ENCODE data around the gene ZNF419. TPM values are rescaled to one million over a fixed set of nuclear protein-coding genes. Genes with fewer than 3 reads are reported as not detected.

Gene ZNF419
- total RNA-seq, 1 donor from 2014 or later = 14.1 TPM

DNA sequence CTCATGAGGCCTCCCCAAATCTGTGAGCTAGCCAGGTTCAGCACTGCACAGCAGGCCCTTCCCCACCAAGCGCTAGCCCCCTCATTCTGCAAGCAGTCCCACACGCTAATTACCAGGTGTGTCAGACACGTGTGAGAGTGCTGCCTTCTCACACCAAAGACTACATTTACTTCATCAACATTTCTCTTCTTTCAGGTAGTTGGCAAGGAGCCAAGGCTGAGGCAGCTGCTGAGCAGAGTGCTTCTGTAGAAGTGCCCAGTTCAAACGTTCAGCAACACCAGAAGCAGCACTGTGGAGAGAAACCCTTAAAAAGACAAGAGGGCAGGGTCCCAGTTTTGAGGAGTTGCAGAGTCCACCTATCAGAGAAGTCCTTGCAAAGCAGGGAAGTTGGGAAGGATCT is 18.6 kb downstream of the ZNF419 start:
- no peak overlapping the region for H2AFZ ChIP-seq (ENCODE audit: low read depth, low read length)
- peaks cover 4% of the 10 kb centered on the region for H4K20me1 ChIP-seq (ENCODE audit: insufficient read depth, low read length)
- Mint-ChIP-seq H3K27ac (ENCODE audit: unreplicated experiment) (no peak overlapping the region), H3K9me3 (ENCODE audit: unreplicated experiment) (peaks cover 24% of the 10 kb centered on the region), H3K4me1 (ENCODE audit: low read depth, unreplicated experiment) (peaks cover 2% of the 10 kb centered on the region), H3K36me3 (ENCODE audit: low read depth, unreplicated experiment) (peaks cover 72% of the 10 kb centered on the region), H3K27me3 (ENCODE audit: low read depth, unreplicated experiment) (no peaks in the 10 kb centered on the region), H3K4me3 (ENCODE audit: unreplicated experiment) (no peak overlapping the region)
- H3K9ac ChIP-seq (ENCODE audit: low read length) = no peak overlapping the region
- H3K4me2 ChIP-seq (ENCODE audit: low read length) = no peak overlapping the region
- no peak for FAIRE-seq
- H3K4me3 ChIP-seq (ENCODE audit: insufficient read depth, low read depth, low read length) = no peak overlapping the region
- peaks cover 29% of the 10 kb centered on the region for H3K79me2 ChIP-seq (ENCODE audit: insufficient read depth, low read length)
- no peak for TF ChIP-seq EZH2 (IDR thresholded peaks at IDR 0.05; ENCODE audit: insufficient read depth, low read length)
- TF ChIP-seq, protein P1, sequence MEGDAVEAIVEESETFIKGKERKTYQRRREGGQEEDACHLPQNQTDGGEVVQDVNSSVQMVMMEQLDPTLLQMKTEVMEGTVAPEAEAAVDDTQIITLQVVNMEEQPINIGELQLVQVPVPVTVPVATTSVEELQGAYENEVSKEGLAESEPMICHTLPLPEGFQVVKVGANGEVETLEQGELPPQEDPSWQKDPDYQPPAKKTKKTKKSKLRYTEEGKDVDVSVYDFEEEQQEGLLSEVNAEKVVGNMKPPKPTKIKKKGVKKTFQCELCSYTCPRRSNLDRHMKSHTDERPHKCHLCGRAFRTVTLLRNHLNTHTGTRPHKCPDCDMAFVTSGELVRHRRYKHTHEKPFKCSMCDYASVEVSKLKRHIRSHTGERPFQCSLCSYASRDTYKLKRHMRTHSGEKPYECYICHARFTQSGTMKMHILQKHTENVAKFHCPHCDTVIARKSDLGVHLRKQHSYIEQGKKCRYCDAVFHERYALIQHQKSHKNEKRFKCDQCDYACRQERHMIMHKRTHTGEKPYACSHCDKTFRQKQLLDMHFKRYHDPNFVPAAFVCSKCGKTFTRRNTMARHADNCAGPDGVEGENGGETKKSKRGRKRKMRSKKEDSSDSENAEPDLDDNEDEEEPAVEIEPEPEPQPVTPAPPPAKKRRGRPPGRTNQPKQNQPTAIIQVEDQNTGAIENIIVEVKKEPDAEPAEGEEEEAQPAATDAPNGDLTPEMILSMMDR (IDR thresholded peaks at IDR 0.05; ENCODE audit: insufficient read depth, low read depth, low read length) = no peak
- DNase-seq (ENCODE audit: low read depth) = no peak
- H3K4me1 ChIP-seq (ENCODE audit: insufficient read depth, low read length) = no peaks in the 10 kb centered on the region
- H3K27me3 ChIP-seq (ENCODE audit: insufficient read depth, low read length) = no peaks in the 10 kb centered on the region
- peaks cover 19% of the 10 kb centered on the region for H3K9me3 ChIP-seq (ENCODE audit: insufficient read depth, low read depth, low read length)
- peaks cover 26% of the 10 kb centered on the region for H3K36me3 ChIP-seq (ENCODE audit: insufficient read depth, low read length)
- H3K27ac ChIP-seq (ENCODE audit: low read depth, low read length) = no peak overlapping the region

- Histone ChIP-seq H3K4me2 (ENCODE audit: low read length) (no peak overlapping the region), H3K79me2 (ENCODE audit: insufficient read depth, low read length) (no peaks in the 10 kb centered on the region), H3K4me1 (ENCODE audit: insufficient read depth, low read length) (no peaks in the 10 kb centered on the region), H3K9ac (ENCODE audit: low read length) (no peak overlapping the region), H2AFZ (ENCODE audit: low read depth, low read length) (no peak overlapping the region), H3K36me3 (ENCODE audit: insufficient read depth, low read length) (peaks cover 10% of the 10 kb centered on the region), H3K27ac (ENCODE audit: low read depth, low read length) (no peak overlapping the region), H4K20me1 (ENCODE audit: insufficient read depth, low read length) (no peaks in the 10 kb centered on the region), H3K9me3 (ENCODE audit: insufficient read depth, low read depth, low read length) (peaks cover 29% of the 10 kb centered on the region), H3K4me3 (ENCODE audit: insufficient read depth, low read depth, low read length) (no peak overlapping the region), H3K27me3 (ENCODE audit: insufficient read depth, low read length) (no peaks in the 10 kb centered on the region)
- DNase-seq (ENCODE audit: low read depth) (no peak), FAIRE-seq (no peak)
- TF ChIP-seq EZH2 (IDR thresholded peaks at IDR 0.05; ENCODE audit: insufficient read depth, low read length) = no peak
- TF ChIP-seq, protein P1 (IDR thresholded peaks at IDR 0.05; ENCODE audit: insufficient read depth, low read depth, low read length) = no peak
- H3K36me3 Mint-ChIP-seq (ENCODE audit: low read depth, unreplicated experiment) = peaks cover 81% of the 10 kb centered on the region
- no peaks in the 10 kb centered on the region for H3K27me3 Mint-ChIP-seq (ENCODE audit: low read depth, unreplicated experiment)
- no peak overlapping the region for H3K27ac Mint-ChIP-seq (ENCODE audit: unreplicated experiment)
- peaks cover 57% of the 10 kb centered on the region for H3K9me3 Mint-ChIP-seq (ENCODE audit: unreplicated experiment)
- H3K4me3 Mint-ChIP-seq (ENCODE audit: unreplicated experiment) = no peak overlapping the region
- H3K4me1 Mint-ChIP-seq (ENCODE audit: low read depth, unreplicated experiment) = no peaks in the 10 kb centered on the region
Measured at GRCh38 chr19:57511484-57511883, 23.9 kb downstream of the ZNF419 start.

GRCh38 chr19:57512845-57513244 is 25.3 kb downstream of the ZNF419 start:
- H3K27me3 ChIP-seq (ENCODE audit: insufficient read depth, low read length) = no peaks in the 10 kb centered on the region
- no peak overlapping the region for H3K4me3 ChIP-seq (ENCODE audit: insufficient read depth, low read depth, low read length)
- H3K9ac ChIP-seq (ENCODE audit: low read length) = no peak overlapping the region
- Mint-ChIP-seq H3K27me3 (ENCODE audit: low read depth, unreplicated experiment) (no peaks in the 10 kb centered on the region), H3K36me3 (ENCODE audit: low read depth, unreplicated experiment) (peaks cover 78% of the 10 kb centered on the region), H3K9me3 (ENCODE audit: unreplicated experiment) (peaks cover 61% of the 10 kb centered on the region), H3K4me1 (ENCODE audit: low read depth, unreplicated experiment) (no peaks in the 10 kb centered on the region), H3K4me3 (ENCODE audit: unreplicated experiment) (no peak overlapping the region), H3K27ac (ENCODE audit: unreplicated experiment) (no peak overlapping the region)
- no peaks in the 10 kb centered on the region for H3K4me1 ChIP-seq (ENCODE audit: insufficient read depth, low read length)
- H2AFZ ChIP-seq (ENCODE audit: low read depth, low read length) = no peak overlapping the region
- H3K27ac ChIP-seq (ENCODE audit: low read depth, low read length) = no peak overlapping the region
- H4K20me1 ChIP-seq (ENCODE audit: insufficient read depth, low read length) = no peaks in the 10 kb centered on the region
- H3K9me3 ChIP-seq (ENCODE audit: insufficient read depth, low read depth, low read length) = peaks cover 17% of the 10 kb centered on the region
- peak; percentile 42 for DNase-seq (ENCODE audit: low read depth)
- H3K36me3 ChIP-seq (ENCODE audit: insufficient read depth, low read length) = no peaks in the 10 kb centered on the region
- H3K4me2 ChIP-seq (ENCODE audit: low read length) = no peak overlapping the region
- FAIRE-seq = no peak
- no peaks in the 10 kb centered on the region for H3K79me2 ChIP-seq (ENCODE audit: insufficient read depth, low read length)
- TF ChIP-seq, protein P1 (IDR thresholded peaks at IDR 0.05; ENCODE audit: insufficient read depth, low read depth, low read length) = no peak
- no peak for TF ChIP-seq EZH2 (IDR thresholded peaks at IDR 0.05; ENCODE audit: insufficient read depth, low read length)
